ENCODE data around the gene THBS1.

The THBS1 gene

GRCh38 chr15:39589193-39589814, 8.4 kb downstream of the THBS1 start:
- no peak for DNase-seq (ENCODE audit: low read depth)

GRCh38 chr15:39589815-39590644, 9.2 kb downstream of the THBS1 start:
- no peak for DNase-seq (ENCODE audit: low read depth)

- DNase-seq (ENCODE audit: low read depth), result no peak
These were observed 10.4 kb downstream of the THBS1 start for GRCh38 chr15:39591141-39591895.

- no peak for DNase-seq (ENCODE audit: low read depth)
These were observed 11.0 kb downstream of the THBS1 start for GRCh38 chr15:39591896-39592315.

GRCh38 chr15:39592500-39592899, 11.6 kb downstream of the THBS1 start:
- DNase-seq (ENCODE audit: low read depth), result no peak

GRCh38 chr15:39593071-39593655, 12.3 kb downstream of the THBS1 start:
- no peak for DNase-seq (ENCODE audit: low read depth)

GRCh38 chr15:39593656-39594445, 13.0 kb downstream of the THBS1 start:
- no peak for DNase-seq (ENCODE audit: low read depth)

GRCh38 chr15:39594446-39595337, 13.8 kb downstream of the THBS1 start:
- DNase-seq (ENCODE audit: low read depth), result no peak

- no peak for DNase-seq (ENCODE audit: low read depth)
These were observed 14.7 kb downstream of the THBS1 start for GRCh38 chr15:39595338-39596221.

- DNase-seq (ENCODE audit: low read depth), result no peak
These were observed 15.6 kb downstream of the THBS1 start for GRCh38 chr15:39596358-39597051.

GRCh38 chr15:39597336-39597735, 16.5 kb downstream of the THBS1 start:
- DNase-seq (ENCODE audit: low read depth), result no peak

GRCh38 chr15:39597751-39598185, 16.9 kb downstream of the THBS1 start:
- no peak for DNase-seq (ENCODE audit: low read depth)

GRCh38 chr15:39598186-39598850, 17.4 kb downstream of the THBS1 start:
- no peak for DNase-seq (ENCODE audit: low read depth)

GRCh38 chr15:39598958-39599845, 18.3 kb downstream of the THBS1 start:
- no peak for DNase-seq (ENCODE audit: low read depth)

GRCh38 chr15:39599871-39600270, 19.0 kb downstream of the THBS1 start:
- DNase-seq (ENCODE audit: low read depth), result no peak

GRCh38 chr15:39602143-39602542, 21.3 kb downstream of the THBS1 start:
- DNase-seq (ENCODE audit: low read depth), result no peak

GRCh38 chr15:39605146-39605545, 24.3 kb downstream of the THBS1 start:
- no peak for DNase-seq (ENCODE audit: low read depth)

All from activated T-helper 1 cell treated with Interleukin-2 at 50 U/mL for 16 hours (primary cell).